Measurements from ENCODE around the gene MMAB. TPM values are rescaled to one million over a fixed set of nuclear protein-coding genes. Genes with fewer than 3 reads are reported as not detected.

Gene MMAB
- polyA plus RNA-seq, 4 donors, result 23.9 to 95.9 (median 33.1) TPM

DNA sequence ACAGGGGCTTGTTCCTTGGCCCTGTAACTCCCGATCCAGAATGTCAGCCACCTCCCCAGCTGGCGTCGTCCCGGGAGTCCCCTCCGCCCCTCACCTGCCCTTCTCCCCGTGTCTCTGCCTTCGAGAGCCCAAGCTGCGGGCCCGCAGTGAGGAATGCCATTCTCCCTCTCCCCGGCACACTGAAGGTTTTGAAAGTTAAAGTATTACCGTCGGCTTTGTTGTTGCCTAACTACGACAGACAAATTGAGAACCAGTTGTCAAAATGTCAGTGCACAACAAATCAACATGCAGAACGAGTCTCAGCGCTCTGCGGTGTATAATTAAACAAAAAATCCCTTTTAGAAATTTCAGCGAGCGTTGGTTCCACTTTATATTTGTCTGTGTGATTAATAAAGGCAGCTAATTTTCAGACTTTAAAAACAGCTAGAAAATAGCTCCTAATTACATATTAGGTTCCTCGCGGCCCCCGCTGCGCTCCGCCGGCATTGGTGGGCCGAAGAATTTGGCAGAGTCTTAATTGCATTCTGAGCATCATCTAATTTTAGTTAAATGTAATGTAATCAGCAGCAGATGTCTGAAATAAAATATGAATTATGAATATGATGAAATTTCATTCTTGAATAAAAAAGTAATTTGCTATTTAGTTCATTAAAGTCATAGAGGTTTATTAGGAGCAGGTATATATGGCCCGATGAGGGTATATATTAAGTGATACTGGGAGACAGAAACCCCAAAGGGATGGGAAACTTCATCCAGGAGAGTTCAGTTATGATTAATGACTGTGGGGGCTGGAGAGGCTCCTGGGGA lies 40.5 kb upstream of the MMAB start:
- no peaks in the 10 kb centered on the region for H3K4me1 ChIP-seq (ENCODE audit: control insufficient read depth in 3 of 3, insufficient read depth in 2 of 3, low read depth in 1 of 3, low read length in 2 of 3)
- FAIRE-seq (no peak), DNase-seq (no peak)
- no peaks in the 10 kb centered on the region for H3K9me3 ChIP-seq (ENCODE audit: control insufficient read depth in 2 of 2, insufficient read depth in 1 of 2, low read depth in 1 of 2, low read length in 1 of 2)
- no peaks in the 10 kb centered on the region for H3K36me3 ChIP-seq (ENCODE audit: control insufficient read depth in 3 of 3, insufficient read depth in 2 of 3, low read depth in 1 of 3, low read length in 3 of 3)
- H3K4me3 ChIP-seq (ENCODE audit: low read depth in 1 of 3, low read length in 3 of 3), result no peak overlapping the region
- peaks cover 0 to 8% (median 2%) of the 10 kb centered on the region in 3 donors for H3K27me3 ChIP-seq (ENCODE audit: control insufficient read depth in 3 of 3, insufficient read depth in 3 of 3, low read length in 3 of 3)
- WGBS, 3 donors, result 70 to 83% (median 83%) methylated on average over 26 of the region's 26 CpGs
- H3K27ac ChIP-seq (ENCODE audit: low read depth in 1 of 3, low read length in 2 of 3), result no peak overlapping the region

DNA sequence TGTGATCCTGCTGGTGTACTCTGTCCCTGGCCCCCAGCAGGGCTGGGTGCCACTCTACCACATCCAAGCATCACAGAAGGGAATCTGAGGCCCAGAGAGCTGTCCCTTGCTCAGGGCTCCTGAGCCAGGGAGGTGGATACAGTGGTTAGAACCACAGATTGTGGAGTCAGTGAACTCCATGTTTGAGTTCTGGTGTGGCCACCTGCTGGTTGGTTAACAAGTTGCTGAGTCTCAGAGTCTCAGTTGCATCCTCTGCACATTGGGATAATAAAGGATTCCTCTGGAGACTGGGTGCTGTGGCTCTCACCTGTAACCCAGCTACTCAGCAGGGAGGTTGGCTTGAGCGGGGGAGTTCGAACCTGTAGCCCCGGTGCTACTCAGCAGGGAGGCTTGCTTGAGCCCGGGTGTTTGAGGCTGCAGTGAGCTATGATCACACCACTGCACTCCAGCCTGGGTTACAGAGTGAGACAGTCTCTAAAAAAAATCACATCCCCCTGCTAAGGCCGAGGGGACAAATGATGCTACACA lies 39.7 kb upstream of the MMAB start:
- no peaks in the 10 kb centered on the region for H3K4me1 ChIP-seq (ENCODE audit: control insufficient read depth in 3 of 3, insufficient read depth in 2 of 3, low read depth in 1 of 3, low read length in 2 of 3)
- peaks cover 0 to 8% (median 2%) of the 10 kb centered on the region in 3 donors for H3K27me3 ChIP-seq (ENCODE audit: control insufficient read depth in 3 of 3, insufficient read depth in 3 of 3, low read length in 3 of 3)
- DNase-seq, result peak in 1 of 2 donors; percentile 20
- FAIRE-seq, result no peak
- no peaks in the 10 kb centered on the region for H3K36me3 ChIP-seq (ENCODE audit: control insufficient read depth in 3 of 3, insufficient read depth in 2 of 3, low read depth in 1 of 3, low read length in 3 of 3)
- WGBS, 3 donors, result 65 to 77% (median 75%) methylated on average over 5 of the region's 5 CpGs
- no peak overlapping the region for H3K27ac ChIP-seq (ENCODE audit: low read depth in 1 of 3, low read length in 2 of 3)
- no peaks in the 10 kb centered on the region for H3K9me3 ChIP-seq (ENCODE audit: control insufficient read depth in 2 of 2, insufficient read depth in 1 of 2, low read depth in 1 of 2, low read length in 1 of 2)
- no peak overlapping the region for H3K4me3 ChIP-seq (ENCODE audit: low read depth in 1 of 3, low read length in 3 of 3)

DNA sequence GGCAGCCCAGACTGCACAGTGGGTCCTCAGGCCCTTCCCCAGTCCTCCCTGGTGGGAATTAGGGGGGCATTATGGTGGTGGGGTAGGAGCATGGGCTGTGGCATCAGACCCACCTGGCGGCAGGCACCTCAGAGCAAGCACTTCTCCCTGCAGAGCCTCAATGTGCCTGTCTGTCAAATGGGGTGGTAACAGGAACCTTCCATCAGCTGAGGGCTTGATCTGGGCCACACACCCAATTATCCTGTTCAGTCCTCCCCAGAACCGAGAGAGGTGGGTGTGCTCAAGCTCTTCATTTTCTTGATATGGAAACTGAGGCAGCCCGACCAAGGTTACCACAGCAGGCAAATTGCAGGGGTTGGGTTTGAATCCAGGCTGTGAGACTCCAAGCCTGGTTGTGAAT lies 38.7 kb upstream of the MMAB start:
- DNase-seq, result no peak
- Histone ChIP-seq H3K4me1 (ENCODE audit: control insufficient read depth in 3 of 3, insufficient read depth in 2 of 3, low read depth in 1 of 3, low read length in 2 of 3) (no peaks in the 10 kb centered on the region), H3K4me3 (ENCODE audit: low read depth in 1 of 3, low read length in 3 of 3) (no peak overlapping the region), H3K27me3 (ENCODE audit: control insufficient read depth in 3 of 3, insufficient read depth in 3 of 3, low read length in 3 of 3) (peaks cover 0 to 8% (median 2%) of the 10 kb centered on the region in 3 donors), H3K9me3 (ENCODE audit: control insufficient read depth in 2 of 2, insufficient read depth in 1 of 2, low read depth in 1 of 2, low read length in 1 of 2) (no peaks in the 10 kb centered on the region), H3K36me3 (ENCODE audit: control insufficient read depth in 3 of 3, insufficient read depth in 2 of 3, low read depth in 1 of 3, low read length in 3 of 3) (no peaks in the 10 kb centered on the region), H3K27ac (ENCODE audit: low read depth in 1 of 3, low read length in 2 of 3) (no peak overlapping the region)
- FAIRE-seq, result no peak
- WGBS, 3 donors, result 87 to 93% (median 93%) methylated on average over 3 of the region's 3 CpGs

DNA sequence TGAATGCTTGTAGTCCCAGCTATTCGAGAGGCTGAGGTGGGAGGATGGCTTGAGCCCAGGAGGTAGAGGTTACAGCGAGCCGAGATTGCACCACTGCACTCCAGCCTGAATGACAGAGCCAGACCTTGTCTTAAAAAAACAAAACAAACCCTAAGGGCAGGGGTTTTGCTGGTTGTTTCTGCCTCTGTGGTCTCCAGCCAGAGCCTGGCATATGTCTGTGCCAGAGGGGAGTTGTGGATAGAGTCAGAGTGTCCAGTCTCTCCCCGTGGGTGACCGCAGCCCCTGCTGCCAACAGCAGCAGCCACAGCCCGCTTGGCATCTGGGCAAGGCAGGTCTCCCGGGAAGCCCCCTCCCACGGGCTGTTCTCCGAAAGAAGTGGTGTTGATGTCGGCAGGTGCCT lies 37.9 kb upstream of the MMAB start:
- DNase-seq (no peak), FAIRE-seq (no peak)
- H3K27me3 ChIP-seq (ENCODE audit: control insufficient read depth in 3 of 3, insufficient read depth in 3 of 3, low read length in 3 of 3), result peaks cover 0 to 8% (median 2%) of the 10 kb centered on the region in 3 donors
- no peak overlapping the region for H3K4me3 ChIP-seq (ENCODE audit: low read depth in 1 of 3, low read length in 3 of 3)
- 75 to 79% (median 78%) methylated on average over 10 of the region's 10 CpGs for WGBS, 3 donors
- H3K9me3 ChIP-seq (ENCODE audit: control insufficient read depth in 2 of 2, insufficient read depth in 1 of 2, low read depth in 1 of 2, low read length in 1 of 2), result no peaks in the 10 kb centered on the region
- peaks cover 0 to 6% (median 0%) of the 10 kb centered on the region in 3 donors for H3K4me1 ChIP-seq (ENCODE audit: control insufficient read depth in 3 of 3, insufficient read depth in 2 of 3, low read depth in 1 of 3, low read length in 2 of 3)
- no peak overlapping the region for H3K27ac ChIP-seq (ENCODE audit: low read depth in 1 of 3, low read length in 2 of 3)
- no peaks in the 10 kb centered on the region for H3K36me3 ChIP-seq (ENCODE audit: control insufficient read depth in 3 of 3, insufficient read depth in 2 of 3, low read depth in 1 of 3, low read length in 3 of 3)

DNA sequence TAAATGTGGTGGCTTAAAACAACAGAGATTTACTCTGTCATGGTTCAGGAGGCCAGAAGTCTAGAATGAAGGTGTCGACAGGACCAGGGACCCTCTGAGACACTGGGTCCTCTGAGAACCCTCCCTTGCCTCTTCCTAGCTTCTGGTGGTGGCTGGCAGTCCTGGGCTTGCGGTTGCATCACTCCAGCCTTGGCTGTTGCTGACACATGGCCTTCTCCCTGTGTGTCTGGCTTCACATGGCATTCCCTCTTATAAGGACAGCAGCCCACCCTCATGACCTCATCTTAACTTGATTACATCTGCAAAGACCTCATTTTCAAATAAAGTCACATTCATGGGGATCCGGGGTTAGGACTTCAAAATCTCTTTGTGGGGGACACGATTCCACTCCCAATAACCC lies 37.2 kb upstream of the MMAB start:
- FAIRE-seq, result no peak
- no peaks in the 10 kb centered on the region for H3K9me3 ChIP-seq (ENCODE audit: control insufficient read depth in 2 of 2, insufficient read depth in 1 of 2, low read depth in 1 of 2, low read length in 1 of 2)
- peaks cover 0 to 8% (median 0%) of the 10 kb centered on the region in 3 donors for H3K4me1 ChIP-seq (ENCODE audit: control insufficient read depth in 3 of 3, insufficient read depth in 2 of 3, low read depth in 1 of 3, low read length in 2 of 3)
- no peak for DNase-seq
- WGBS, 3 donors, result 81 to 95% (median 89%) methylated on average over 4 of the region's 4 CpGs
- H3K27me3 ChIP-seq (ENCODE audit: control insufficient read depth in 3 of 3, insufficient read depth in 3 of 3, low read length in 3 of 3), result peaks cover 0 to 8% (median 2%) of the 10 kb centered on the region in 3 donors
- no peaks in the 10 kb centered on the region for H3K36me3 ChIP-seq (ENCODE audit: control insufficient read depth in 3 of 3, insufficient read depth in 2 of 3, low read depth in 1 of 3, low read length in 3 of 3)
- H3K27ac ChIP-seq (ENCODE audit: low read depth in 1 of 3, low read length in 2 of 3), result no peak overlapping the region
- no peak overlapping the region for H3K4me3 ChIP-seq (ENCODE audit: low read depth in 1 of 3, low read length in 3 of 3)

DNA sequence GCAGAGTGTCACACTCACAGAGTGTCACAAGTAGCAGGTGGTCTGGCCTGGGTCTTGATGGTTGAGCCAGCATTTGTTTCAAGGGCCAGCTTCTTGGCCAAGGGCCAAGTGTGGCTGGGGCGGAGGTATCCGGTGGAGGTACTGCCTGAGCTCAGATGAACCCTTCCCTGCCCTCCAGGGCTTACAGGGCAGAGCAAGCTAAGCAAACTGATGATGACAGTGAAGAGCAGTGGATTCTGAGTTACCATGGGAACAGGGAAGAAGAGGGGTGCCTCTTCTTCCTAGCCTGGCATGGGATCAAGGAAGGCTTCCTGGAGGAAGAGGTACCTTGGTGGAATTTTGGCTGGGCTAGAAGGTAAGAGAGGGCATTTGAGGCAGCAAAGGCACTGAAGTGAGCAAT lies 36.0 kb upstream of the MMAB start:
- Histone ChIP-seq H3K27me3 (ENCODE audit: control insufficient read depth in 3 of 3, insufficient read depth in 3 of 3, low read length in 3 of 3) (peaks cover 0 to 8% (median 0%) of the 10 kb centered on the region in 3 donors), H3K27ac (ENCODE audit: low read depth in 1 of 3, low read length in 2 of 3) (no peak overlapping the region), H3K4me3 (ENCODE audit: low read depth in 1 of 3, low read length in 3 of 3) (no peak overlapping the region), H3K36me3 (ENCODE audit: control insufficient read depth in 3 of 3, insufficient read depth in 2 of 3, low read depth in 1 of 3, low read length in 3 of 3) (no peaks in the 10 kb centered on the region), H3K4me1 (ENCODE audit: control insufficient read depth in 3 of 3, insufficient read depth in 2 of 3, low read depth in 1 of 3, low read length in 2 of 3) (peaks cover 0 to 8% (median 0%) of the 10 kb centered on the region in 3 donors), H3K9me3 (ENCODE audit: control insufficient read depth in 2 of 2, insufficient read depth in 1 of 2, low read depth in 1 of 2, low read length in 1 of 2) (no peaks in the 10 kb centered on the region)
- WGBS, 3 donors, result 35 to 64% (median 39%) methylated on average over 2 of the region's 2 CpGs
- FAIRE-seq, result no peak
- no peak for DNase-seq

DNA sequence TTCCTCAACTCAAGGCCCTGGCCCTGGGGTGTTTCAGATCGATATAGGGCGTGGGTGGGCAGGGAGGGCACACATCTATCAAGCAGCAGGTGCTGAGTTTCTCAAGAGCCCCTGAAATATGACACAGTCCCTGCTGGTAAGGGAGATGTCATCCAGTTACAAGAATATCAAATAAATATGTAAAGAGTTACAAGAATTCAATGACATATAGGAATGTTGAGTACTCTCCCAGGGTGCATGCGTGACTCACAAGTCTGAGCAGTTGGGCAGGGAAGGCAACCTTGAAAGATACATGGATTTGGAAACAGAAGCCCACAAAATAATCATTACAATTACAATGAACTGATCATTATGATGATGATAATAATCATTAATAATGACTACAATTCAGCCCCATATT lies 35.5 kb upstream of the MMAB start:
- H3K4me1 ChIP-seq (ENCODE audit: control insufficient read depth in 3 of 3, insufficient read depth in 2 of 3, low read depth in 1 of 3, low read length in 2 of 3), result peaks cover 0 to 12% (median 0%) of the 10 kb centered on the region in 3 donors
- DNase-seq (no peak), FAIRE-seq (no peak)
- no peaks in the 10 kb centered on the region for H3K9me3 ChIP-seq (ENCODE audit: control insufficient read depth in 2 of 2, insufficient read depth in 1 of 2, low read depth in 1 of 2, low read length in 1 of 2)
- no peak overlapping the region for H3K4me3 ChIP-seq (ENCODE audit: low read depth in 1 of 3, low read length in 3 of 3)
- H3K36me3 ChIP-seq (ENCODE audit: control insufficient read depth in 3 of 3, insufficient read depth in 2 of 3, low read depth in 1 of 3, low read length in 3 of 3), result no peaks in the 10 kb centered on the region
- H3K27me3 ChIP-seq (ENCODE audit: control insufficient read depth in 3 of 3, insufficient read depth in 3 of 3, low read length in 3 of 3), result peaks cover 0 to 8% (median 0%) of the 10 kb centered on the region in 3 donors
- H3K27ac ChIP-seq (ENCODE audit: low read depth in 1 of 3, low read length in 2 of 3), result no peak overlapping the region
- WGBS, 3 donors, result 74 to 93% (median 77%) methylated on average over 3 of the region's 3 CpGs

DNA sequence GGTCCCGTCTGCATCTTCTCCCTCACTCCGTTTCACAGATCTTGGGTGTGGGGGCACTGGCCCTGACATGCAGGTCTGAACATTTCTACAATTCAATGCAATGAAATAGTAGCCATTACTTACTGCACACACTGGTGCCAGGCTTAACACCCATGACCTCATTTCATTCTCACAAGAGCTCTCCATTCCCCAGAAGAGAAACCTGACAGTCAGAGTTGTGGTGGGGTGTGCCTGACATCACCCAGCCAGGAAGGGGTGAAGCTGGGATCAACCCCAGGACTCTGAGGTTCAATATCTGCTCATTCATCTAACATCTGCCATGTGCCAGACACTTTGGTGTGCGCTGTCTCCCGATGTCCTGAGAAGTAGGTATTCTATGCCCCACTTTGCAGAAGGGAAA lies 35.0 kb upstream of the MMAB start:
- 79 to 93% (median 86%) methylated on average over 4 of the region's 4 CpGs for WGBS, 3 donors
- no peak for FAIRE-seq
- no peak for DNase-seq
- Histone ChIP-seq H3K4me3 (ENCODE audit: low read depth in 1 of 3, low read length in 3 of 3) (no peak overlapping the region), H3K4me1 (ENCODE audit: control insufficient read depth in 3 of 3, insufficient read depth in 2 of 3, low read depth in 1 of 3, low read length in 2 of 3) (peaks cover 0 to 14% (median 0%) of the 10 kb centered on the region in 3 donors), H3K9me3 (ENCODE audit: control insufficient read depth in 2 of 2, insufficient read depth in 1 of 2, low read depth in 1 of 2, low read length in 1 of 2) (no peaks in the 10 kb centered on the region), H3K36me3 (ENCODE audit: control insufficient read depth in 3 of 3, insufficient read depth in 2 of 3, low read depth in 1 of 3, low read length in 3 of 3) (no peaks in the 10 kb centered on the region), H3K27me3 (ENCODE audit: control insufficient read depth in 3 of 3, insufficient read depth in 3 of 3, low read length in 3 of 3) (peaks cover 0 to 4% (median 0%) of the 10 kb centered on the region in 3 donors), H3K27ac (ENCODE audit: low read depth in 1 of 3, low read length in 2 of 3) (no peak overlapping the region)

Data from small intestine (tissue), 7 donors.